Activated CD4-positive, alpha-beta T cell treated with anti-CD3 and anti-CD28 coated beads, Interleukin-2, amount 10 ng/mL, durations not matched to agents 24 days and 14 days (primary cell): ENCODE data around the gene UBR3. TPM values are rescaled to one million over a fixed set of nuclear protein-coding genes. Genes with fewer than 3 reads are reported as not detected.

Experiments
- DNase-seq: peaks from one replicate; pipeline ENCODE4 v3.0.0; 2022
- H3K27ac Mint-ChIP-seq: one replicate; pipeline ENCODE4 v1.8.0; 2022; ENCODE audit warnings: mild to moderate bottlenecking, mixed read lengths
- H3K27me3 Mint-ChIP-seq: one replicate; pipeline ENCODE4 v1.8.0; 2022; ENCODE audit warnings: mixed read lengths
- H3K36me3 Mint-ChIP-seq: one replicate; pipeline ENCODE4 v1.8.0; 2022; ENCODE audit warnings: low read depth, mild to moderate bottlenecking, mixed read lengths
- H3K4me1 Mint-ChIP-seq: one replicate; pipeline ENCODE4 v1.8.0; 2021; ENCODE audit warnings: mixed read lengths
- H3K4me3 Mint-ChIP-seq: one replicate; pipeline ENCODE4 v1.8.0; 2022; ENCODE audit warnings: mild to moderate bottlenecking, moderate library complexity, mixed read lengths
- H3K9me3 Mint-ChIP-seq: one replicate; pipeline ENCODE4 v1.8.0; 2021; ENCODE audit warnings: mixed read lengths
- intact Hi-C: fragments of 100-400 bp; cut with micrococcal nuclease; formaldehyde crosslinking; loops from one replicate; pipeline ENCODE4 v1.15.1; 2023
- total RNA-seq: library from RNA; stranded (reverse); gene quantifications from 2 replicates; pipeline ENCODE4 v1.2.3, GENCODE V29; 2022

Gene UBR3
- total RNA-seq, 1 donor from 2014 or later: 25.8 TPM

DNA sequence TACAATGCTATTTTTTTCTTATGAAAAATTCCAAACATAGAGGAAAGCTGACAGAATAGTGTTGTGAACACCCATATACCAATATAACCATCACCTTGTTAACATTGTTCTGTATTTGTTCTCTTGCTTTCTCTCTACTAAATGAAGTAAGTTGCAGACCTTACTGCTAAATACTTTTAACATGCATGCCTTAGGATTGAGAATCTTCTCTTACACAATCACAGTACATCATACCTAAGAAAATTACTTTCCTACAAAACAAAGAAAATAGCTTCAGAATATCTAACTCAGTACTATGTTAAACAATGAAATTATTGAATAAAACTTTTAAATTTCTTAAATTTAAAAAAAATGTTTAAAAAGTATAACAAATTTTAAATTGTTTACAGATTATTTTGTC lies 136.5 kb downstream of the UBR3 start:
- no peak for DNase-seq
- Mint-ChIP-seq H3K9me3 (no peaks in the 10 kb centered on the region), H3K4me3 (no peak overlapping the region), H3K27me3 (no peaks in the 10 kb centered on the region), H3K36me3 (peaks cover 23% of the 10 kb centered on the region), H3K4me1 (no peaks in the 10 kb centered on the region), H3K27ac (no peak overlapping the region)
- intact Hi-C loops: loop anchor here (2.0 kb wide), 1 partner anchor 37 kb away; no protein-coding TSS in a partner anchor

DNA sequence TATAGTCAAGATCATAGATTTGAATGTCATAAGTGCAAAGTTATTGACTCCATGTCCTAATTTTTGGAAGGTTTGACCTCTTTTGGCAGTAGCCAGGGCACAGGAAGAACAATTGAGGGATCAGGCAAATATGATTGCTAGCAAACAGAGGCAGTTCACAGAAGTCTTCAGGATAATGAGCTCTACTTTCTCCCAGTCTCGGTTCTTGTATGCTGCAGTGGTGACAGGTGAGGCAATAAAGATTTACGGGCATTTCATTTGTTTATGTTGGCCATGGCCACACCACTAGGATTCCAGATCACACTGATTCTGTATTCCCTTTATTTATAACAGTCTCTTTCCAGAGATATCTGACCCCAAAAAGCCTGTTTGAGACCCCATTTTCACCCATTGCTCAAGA lies 137.5 kb downstream of the UBR3 start:
- Mint-ChIP-seq H3K4me1 (no peaks in the 10 kb centered on the region), H3K36me3 (peaks cover 19% of the 10 kb centered on the region), H3K9me3 (no peaks in the 10 kb centered on the region), H3K27me3 (no peaks in the 10 kb centered on the region), H3K4me3 (no peak overlapping the region), H3K27ac (no peak overlapping the region)
- DNase-seq: no peak
- intact Hi-C loops: loop anchor here (2.0 kb wide), 1 partner anchor 36 kb away; no protein-coding TSS in a partner anchor

DNA sequence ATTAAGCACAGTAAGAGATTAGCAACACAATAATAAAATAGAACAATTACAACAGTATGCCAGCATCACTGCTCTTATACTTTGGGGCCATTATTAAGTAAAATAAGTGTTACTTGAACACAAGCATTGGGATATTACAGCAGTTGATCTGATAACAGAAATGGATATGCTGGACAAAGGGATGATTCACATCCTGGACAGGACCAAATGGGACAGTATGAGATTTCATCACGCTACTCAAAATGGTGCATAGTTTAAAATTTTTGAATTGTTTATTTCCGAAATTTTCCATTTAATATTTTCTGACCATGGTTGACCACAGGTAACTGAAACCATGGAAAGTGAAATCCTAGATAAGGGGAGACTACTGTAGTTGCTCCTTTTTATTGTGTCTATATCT lies 138.2 kb downstream of the UBR3 start:
- no peak for DNase-seq
- H3K4me1 Mint-ChIP-seq: no peaks in the 10 kb centered on the region
- H3K9me3 Mint-ChIP-seq: no peaks in the 10 kb centered on the region
- no peak overlapping the region for H3K27ac Mint-ChIP-seq
- peaks cover 22% of the 10 kb centered on the region for H3K36me3 Mint-ChIP-seq
- no peaks in the 10 kb centered on the region for H3K27me3 Mint-ChIP-seq
- H3K4me3 Mint-ChIP-seq: no peak overlapping the region
- intact Hi-C loops: loop anchor here (2.0 kb wide), 1 partner anchor 35 kb away; no protein-coding TSS in a partner anchor

DNA sequence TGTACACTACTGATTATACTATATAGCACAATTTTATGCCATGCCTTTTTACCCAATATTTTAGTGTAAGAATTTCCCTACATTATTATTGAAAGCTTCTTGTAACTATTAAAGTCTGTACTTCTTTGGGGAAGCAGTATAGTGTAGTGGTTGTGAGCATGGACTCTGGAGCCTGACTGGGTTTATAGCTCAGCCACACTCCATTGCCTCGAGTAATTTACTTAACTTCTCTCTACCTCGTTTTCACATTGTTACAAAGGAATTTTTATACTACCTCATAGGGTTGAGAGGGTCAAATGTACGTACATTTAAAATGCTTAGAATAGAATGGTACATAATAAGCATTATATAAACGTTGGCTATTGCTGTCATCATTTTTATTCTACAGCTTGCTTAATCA lies 139.2 kb downstream of the UBR3 start:
- Mint-ChIP-seq H3K27me3 (no peaks in the 10 kb centered on the region), H3K4me3 (no peak overlapping the region), H3K9me3 (peaks cover under 1% of the 10 kb centered on the region), H3K27ac (no peak overlapping the region), H3K36me3 (peaks cover 21% of the 10 kb centered on the region), H3K4me1 (no peaks in the 10 kb centered on the region)
- DNase-seq: no peak
- intact Hi-C loops: no loop called here

DNA sequence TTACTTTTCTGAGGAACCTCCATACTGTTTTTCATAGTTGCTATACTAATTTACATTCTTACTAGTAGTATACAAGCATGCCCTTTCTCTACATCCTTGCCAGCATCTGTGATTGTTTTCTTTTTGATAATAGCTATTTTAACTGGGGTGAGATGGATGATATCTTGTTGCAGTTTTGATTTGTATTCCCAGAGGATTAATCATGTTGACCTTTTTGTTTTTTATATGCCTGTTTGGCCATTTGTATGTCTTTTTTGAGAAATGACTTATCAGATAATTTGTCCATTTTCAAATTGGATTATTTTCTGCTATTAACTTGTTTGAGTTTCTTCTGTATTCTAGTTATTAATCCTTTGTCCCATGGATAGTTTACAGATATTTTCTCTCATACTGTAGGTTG lies 141.5 kb downstream of the UBR3 start:
- Mint-ChIP-seq H3K4me1 (no peaks in the 10 kb centered on the region), H3K27ac (no peak overlapping the region), H3K36me3 (peaks cover 21% of the 10 kb centered on the region), H3K4me3 (no peak overlapping the region), H3K27me3 (no peaks in the 10 kb centered on the region), H3K9me3 (peaks cover 7% of the 10 kb centered on the region)
- intact Hi-C loops: no loop called here
- DNase-seq: no peak

DNA sequence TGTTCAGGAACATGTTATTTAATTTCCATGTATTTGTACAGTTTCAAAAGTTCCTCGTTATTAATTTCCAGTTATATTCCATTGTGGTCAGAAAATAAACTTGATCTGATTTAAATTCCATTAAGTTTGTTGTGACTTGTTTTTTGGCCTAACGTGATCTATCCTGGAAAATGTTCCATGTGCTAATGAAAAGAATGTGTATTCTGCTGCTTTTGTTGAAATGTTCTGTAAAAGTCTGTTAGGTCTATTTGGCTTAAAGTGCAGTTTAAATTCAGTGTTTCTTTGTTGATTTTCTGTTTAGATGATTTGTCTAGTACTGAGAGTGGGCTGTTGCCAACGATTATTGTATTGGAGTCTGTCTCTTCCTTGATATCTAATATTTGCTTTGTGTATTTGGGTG lies 148.0 kb downstream of the UBR3 start:
- intact Hi-C loops: no loop called here
- peaks cover 46% of the 10 kb centered on the region for H3K9me3 Mint-ChIP-seq
- DNase-seq: no peak
- H3K27ac Mint-ChIP-seq: no peak overlapping the region
- H3K36me3 Mint-ChIP-seq: peaks cover 46% of the 10 kb centered on the region
- no peaks in the 10 kb centered on the region for H3K27me3 Mint-ChIP-seq
- H3K4me1 Mint-ChIP-seq: no peaks in the 10 kb centered on the region
- no peak overlapping the region for H3K4me3 Mint-ChIP-seq

DNA sequence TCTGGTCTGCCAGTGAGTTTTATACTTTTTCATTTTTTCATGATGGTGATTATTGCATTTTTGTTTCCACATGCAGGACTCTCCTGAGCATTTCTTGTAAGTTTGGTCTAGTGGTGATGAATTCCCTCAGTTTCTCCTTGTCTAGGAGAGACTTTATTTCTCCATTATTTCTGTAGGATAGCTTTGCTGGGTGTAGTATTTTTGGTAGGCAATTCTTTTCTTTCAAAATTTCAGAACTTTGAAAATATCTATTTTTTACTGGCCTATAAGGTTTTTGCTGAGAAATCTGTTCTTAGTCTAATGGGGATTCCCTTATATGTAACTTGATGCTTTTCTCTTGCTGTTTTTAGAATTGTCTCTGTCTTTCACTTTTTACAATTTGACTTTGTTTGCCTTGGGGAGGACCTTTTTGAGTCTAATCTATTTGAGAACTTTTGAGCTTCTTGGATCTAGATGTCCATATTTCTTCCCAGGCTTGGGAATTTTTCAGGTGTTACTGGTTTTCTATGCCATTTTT lies 149.1 kb downstream of the UBR3 start:
- intact Hi-C loops: no loop called here
- DNase-seq: no peak
- Mint-ChIP-seq H3K36me3 (peaks cover 44% of the 10 kb centered on the region), H3K9me3 (peaks cover 46% of the 10 kb centered on the region), H3K27me3 (no peaks in the 10 kb centered on the region), H3K4me3 (no peak overlapping the region), H3K4me1 (no peaks in the 10 kb centered on the region), H3K27ac (no peak overlapping the region)

DNA sequence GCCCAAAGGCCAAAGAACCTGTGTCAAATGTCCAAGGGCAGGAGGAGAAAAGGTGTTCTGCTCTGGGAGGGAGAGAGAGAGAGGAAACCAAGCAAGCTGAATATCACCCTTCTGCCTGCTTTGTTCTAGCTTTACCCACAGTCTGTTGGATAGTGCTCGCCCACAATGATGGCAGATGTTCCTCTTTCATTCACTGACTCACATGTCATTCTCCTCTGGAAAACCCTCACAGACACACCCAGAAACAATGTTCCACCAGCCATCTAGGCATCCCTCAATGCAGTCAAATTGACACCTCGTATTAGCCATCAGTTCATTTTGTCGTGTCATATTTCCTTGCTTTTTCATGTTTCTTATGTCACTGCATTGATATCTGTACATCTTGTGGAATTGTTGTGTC lies 150.3 kb downstream of the UBR3 start:
- H3K4me3 Mint-ChIP-seq: no peak overlapping the region
- H3K27ac Mint-ChIP-seq: no peak overlapping the region
- no peaks in the 10 kb centered on the region for H3K4me1 Mint-ChIP-seq
- peaks cover 39% of the 10 kb centered on the region for H3K36me3 Mint-ChIP-seq
- no peak for DNase-seq
- intact Hi-C loops: no loop called here
- no peaks in the 10 kb centered on the region for H3K27me3 Mint-ChIP-seq
- H3K9me3 Mint-ChIP-seq: peaks cover 39% of the 10 kb centered on the region

DNA sequence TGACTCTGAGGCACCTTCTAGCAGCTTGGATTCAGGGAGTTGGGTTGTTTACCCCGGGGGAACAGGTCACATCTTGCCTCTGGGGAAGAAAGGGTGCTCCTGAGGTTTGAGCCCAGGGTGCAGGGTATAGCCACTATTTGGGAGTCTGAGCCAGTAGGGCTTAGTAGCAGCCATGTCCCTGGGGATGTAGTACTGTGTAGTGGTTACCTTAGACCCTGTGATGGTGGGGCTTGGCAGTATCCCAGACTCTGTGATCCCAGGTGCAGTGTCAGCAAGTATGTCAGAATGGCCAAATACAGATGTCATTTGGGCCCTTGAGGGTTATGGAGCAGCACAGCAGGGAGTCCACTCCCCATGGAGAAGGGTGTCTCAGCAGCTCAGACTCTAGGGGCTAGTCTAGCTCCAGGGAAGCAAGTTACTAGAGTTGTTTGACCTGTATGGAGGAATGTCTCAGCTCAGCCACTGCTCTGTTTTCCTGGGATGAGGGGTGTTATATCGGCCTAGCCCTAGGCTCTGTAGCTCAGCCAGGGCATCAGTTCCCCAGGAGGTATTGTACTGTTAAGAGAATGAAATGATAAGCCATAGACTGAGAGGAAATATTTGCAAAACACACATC lies 151.3 kb downstream of the UBR3 start:
- intact Hi-C loops: no loop called here
- peaks cover 39% of the 10 kb centered on the region for H3K36me3 Mint-ChIP-seq

DNA sequence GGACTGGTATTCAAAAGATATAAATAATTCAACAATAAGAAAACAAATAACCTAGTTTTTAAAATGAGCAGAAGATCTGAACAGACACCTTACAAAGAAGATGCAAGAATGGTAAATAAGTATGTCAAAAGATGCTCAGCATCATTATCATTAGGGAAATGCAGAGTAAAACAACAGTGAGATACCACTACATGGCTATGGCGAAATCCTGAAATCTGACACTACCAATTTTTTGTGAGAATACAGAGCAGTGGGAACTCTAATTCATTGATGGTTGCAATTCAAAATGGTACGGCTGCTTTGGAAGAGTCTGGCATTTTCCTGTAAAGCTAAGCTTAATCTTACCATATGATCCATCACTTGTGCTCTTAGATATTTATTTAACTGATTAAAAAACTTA lies 151.8 kb downstream of the UBR3 start:
- Mint-ChIP-seq H3K27me3 (no peaks in the 10 kb centered on the region), H3K4me1 (no peaks in the 10 kb centered on the region), H3K27ac (no peak overlapping the region), H3K36me3 (peaks cover 36% of the 10 kb centered on the region), H3K9me3 (peaks cover 37% of the 10 kb centered on the region), H3K4me3 (no peak overlapping the region)
- intact Hi-C loops: no loop called here
- no peak for DNase-seq

More for the DNA sequence above, 151.3 kb downstream of the UBR3 start:
- Mint-ChIP-seq H3K4me1 (no peaks in the 10 kb centered on the region), H3K27me3 (no peaks in the 10 kb centered on the region), H3K27ac (no peak overlapping the region), H3K4me3 (no peak overlapping the region), H3K9me3 (peaks cover 39% of the 10 kb centered on the region)
- no peak for DNase-seq

DNA sequence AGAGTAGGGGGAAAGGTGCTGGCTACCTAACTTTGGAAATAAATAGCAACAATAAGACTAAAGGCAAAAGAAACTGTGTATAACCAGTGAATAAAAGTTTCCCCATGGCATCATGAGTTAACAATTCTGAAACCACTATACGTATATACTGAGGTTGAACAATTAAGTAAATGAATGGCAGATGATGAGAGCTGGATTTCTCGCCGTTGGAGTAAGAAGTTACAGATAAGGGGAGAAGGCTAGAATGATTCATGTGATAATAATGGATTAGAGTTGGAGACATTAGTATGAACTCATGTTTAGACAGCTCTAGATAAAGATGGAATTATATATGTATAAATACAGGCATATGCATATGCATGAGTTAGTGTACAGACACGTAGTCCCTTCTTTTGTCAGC lies 152.7 kb downstream of the UBR3 start:
- Mint-ChIP-seq H3K27ac (no peak overlapping the region), H3K9me3 (peaks cover 30% of the 10 kb centered on the region), H3K36me3 (peaks cover 29% of the 10 kb centered on the region), H3K27me3 (no peaks in the 10 kb centered on the region), H3K4me1 (no peaks in the 10 kb centered on the region), H3K4me3 (no peak overlapping the region)
- intact Hi-C loops: no loop called here
- DNase-seq: no peak

DNA sequence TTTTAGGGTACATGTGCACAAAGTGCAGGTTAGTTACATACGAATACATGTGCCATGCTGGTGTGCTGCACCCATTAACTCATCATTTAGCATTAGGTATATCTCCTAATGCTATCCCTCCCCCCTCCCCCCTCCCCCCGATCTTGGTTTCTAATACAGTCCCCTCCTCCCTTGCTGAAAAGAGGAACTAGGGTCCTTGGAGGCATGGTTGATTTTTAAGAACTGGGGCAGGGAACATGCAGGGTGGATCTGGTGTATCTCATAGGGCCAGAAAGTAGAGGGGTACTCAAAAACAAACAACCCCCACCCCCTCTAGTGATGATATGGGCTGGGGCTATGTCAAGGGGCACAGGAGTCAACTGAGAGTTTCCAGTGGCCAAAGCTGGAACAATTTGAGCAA lies 153.4 kb downstream of the UBR3 start:
- intact Hi-C loops: no loop called here
- Mint-ChIP-seq H3K27me3 (no peaks in the 10 kb centered on the region), H3K4me3 (no peak overlapping the region), H3K4me1 (no peaks in the 10 kb centered on the region), H3K27ac (no peak overlapping the region), H3K36me3 (peaks cover 24% of the 10 kb centered on the region), H3K9me3 (peaks cover 24% of the 10 kb centered on the region)
- DNase-seq: no peak

DNA sequence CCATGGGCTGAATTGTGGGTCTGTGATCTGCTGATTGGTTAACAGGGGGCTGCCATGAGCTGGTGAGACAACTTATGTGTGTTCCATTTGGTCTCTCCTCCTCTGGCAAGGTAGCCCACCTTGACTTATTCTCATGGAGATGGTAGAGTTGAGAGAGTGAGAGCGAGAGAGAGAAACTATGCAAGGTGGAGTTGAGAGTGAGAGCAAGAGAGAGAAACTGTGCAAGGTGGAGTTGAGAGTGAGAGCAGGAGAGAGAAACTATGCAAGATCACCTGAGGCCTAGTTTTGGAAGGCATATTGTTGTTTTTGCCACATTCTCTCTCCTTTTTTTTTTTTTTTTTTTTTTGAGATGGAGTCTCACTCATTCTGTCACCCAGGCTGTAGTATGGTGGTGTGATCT lies 155.7 kb downstream of the UBR3 start:
- Mint-ChIP-seq H3K4me3 (no peak overlapping the region), H3K36me3 (peaks cover 5% of the 10 kb centered on the region), H3K27me3 (no peaks in the 10 kb centered on the region), H3K4me1 (no peaks in the 10 kb centered on the region), H3K27ac (no peak overlapping the region), H3K9me3 (peaks cover 2% of the 10 kb centered on the region)
- no peak for DNase-seq
- intact Hi-C loops: no loop called here

DNA sequence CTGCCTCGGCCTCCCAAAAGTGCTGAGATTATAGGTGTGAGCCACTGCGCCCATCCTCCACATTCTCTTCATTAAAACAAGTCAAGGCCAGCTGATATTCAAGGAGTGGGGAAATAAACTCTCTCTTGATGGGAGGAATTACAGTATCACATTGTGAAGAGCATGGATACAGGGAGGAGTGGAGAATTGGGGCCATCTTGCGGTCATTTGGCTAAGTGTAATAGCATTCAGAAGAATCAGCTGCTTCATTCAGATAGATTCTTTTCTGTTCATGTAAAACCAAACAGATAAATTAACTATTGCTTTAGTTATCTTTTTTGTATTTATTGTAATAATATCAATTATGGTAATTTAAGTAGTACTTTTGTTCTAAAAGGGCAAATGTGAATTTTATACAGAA lies 156.3 kb downstream of the UBR3 start:
- intact Hi-C loops: no loop called here
- DNase-seq: no peak
- Mint-ChIP-seq H3K27me3 (no peaks in the 10 kb centered on the region), H3K9me3 (no peaks in the 10 kb centered on the region), H3K27ac (no peak overlapping the region), H3K36me3 (peaks cover 3% of the 10 kb centered on the region), H3K4me3 (no peak overlapping the region), H3K4me1 (no peaks in the 10 kb centered on the region)

DNA sequence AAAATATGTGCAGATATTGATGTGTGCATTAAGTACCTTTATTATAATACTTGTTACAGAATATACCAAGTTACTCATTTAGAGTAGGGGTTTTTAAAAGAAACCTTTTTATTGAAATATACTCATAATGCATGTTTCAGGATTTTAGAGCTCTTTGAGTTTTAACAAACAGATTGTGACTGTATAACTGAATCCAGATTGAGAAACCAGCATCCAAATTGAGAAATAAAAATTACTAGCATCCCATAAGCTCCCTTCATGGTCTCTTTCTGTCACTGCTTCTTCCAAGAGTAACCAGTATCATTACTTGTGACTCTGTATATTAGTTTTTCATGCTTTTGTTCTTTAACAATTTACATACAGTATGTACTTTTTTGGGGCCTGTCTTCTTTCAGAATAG lies 156.9 kb downstream of the UBR3 start:
- H3K9me3 Mint-ChIP-seq: no peaks in the 10 kb centered on the region
- no peaks in the 10 kb centered on the region for H3K4me1 Mint-ChIP-seq
- intact Hi-C loops: no loop called here
- DNase-seq: no peak
- peaks cover 3% of the 10 kb centered on the region for H3K36me3 Mint-ChIP-seq
- no peak overlapping the region for H3K27ac Mint-ChIP-seq
- H3K27me3 Mint-ChIP-seq: no peaks in the 10 kb centered on the region
- H3K4me3 Mint-ChIP-seq: no peak overlapping the region
